ENCODE results near the gene HSPG2.

- TF ChIP-seq POLR2A (IDR thresholded peaks at IDR 0.05), result peak in 1 of 2 donors; percentile 12
- no peak for TF ChIP-seq CTCF (IDR thresholded peaks at IDR 0.05)
Observed at GRCh38 chr1:21896652-21897532, 40.2 kb downstream of the HSPG2 start.
